Measurements from ENCODE around the gene ZRANB1.

DNA sequence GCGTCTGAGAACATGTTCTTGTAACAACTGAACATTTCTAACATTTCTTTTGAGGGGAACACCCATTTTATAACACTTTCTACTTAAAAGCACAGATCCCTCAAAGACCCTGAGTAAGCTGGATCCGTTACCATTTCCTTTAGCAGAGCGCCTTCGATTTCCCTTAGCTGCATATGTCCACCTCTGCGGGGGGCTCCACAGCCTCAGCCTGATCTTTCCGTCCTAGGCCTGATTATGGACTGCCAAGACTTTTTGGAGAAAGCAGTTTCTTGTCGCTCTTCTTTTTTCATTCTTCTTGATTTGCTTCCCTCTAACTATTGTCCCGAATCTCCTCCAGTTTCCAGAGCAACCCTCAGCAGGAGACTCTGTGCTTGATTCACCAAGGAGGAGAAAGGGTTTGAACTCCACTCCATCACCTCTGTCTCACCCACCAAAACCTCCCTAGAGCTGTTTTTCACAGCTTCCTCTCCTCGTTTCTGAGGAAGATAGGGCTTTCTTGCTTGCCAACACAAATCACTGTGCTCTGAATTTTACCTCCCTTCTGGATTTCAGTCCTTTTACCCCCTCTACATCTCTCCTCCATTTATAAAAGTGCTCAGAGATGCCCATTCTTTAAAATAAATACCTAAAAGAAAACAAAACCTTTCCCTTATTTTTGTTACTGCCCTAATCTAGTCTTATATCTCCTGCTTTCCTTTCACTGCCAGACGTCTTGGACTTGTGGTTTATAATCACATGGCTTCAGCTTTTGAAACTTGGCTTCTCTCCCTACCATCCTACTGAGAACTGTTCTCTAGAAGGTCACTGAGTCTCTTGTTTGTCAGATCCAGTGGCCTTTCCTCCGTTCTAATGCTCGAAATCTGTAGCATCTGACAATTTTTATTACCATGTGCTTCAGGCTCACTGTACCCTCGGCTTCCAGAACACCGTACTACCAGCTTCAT is 30.5 kb upstream of the ZRANB1 start:
- TF ChIP-seq, protein P1, sequence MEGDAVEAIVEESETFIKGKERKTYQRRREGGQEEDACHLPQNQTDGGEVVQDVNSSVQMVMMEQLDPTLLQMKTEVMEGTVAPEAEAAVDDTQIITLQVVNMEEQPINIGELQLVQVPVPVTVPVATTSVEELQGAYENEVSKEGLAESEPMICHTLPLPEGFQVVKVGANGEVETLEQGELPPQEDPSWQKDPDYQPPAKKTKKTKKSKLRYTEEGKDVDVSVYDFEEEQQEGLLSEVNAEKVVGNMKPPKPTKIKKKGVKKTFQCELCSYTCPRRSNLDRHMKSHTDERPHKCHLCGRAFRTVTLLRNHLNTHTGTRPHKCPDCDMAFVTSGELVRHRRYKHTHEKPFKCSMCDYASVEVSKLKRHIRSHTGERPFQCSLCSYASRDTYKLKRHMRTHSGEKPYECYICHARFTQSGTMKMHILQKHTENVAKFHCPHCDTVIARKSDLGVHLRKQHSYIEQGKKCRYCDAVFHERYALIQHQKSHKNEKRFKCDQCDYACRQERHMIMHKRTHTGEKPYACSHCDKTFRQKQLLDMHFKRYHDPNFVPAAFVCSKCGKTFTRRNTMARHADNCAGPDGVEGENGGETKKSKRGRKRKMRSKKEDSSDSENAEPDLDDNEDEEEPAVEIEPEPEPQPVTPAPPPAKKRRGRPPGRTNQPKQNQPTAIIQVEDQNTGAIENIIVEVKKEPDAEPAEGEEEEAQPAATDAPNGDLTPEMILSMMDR (conservative IDR thresholded peaks at IDR 0.05; ENCODE audit: low read depth in 2 of 2): no peak
- TF ChIP-seq EZH2 (IDR thresholded peaks at IDR 0.05; ENCODE audit: low read depth, unreplicated experiment): no peak
- TF ChIP-seq POLR2AphosphoS5 (IDR thresholded peaks at IDR 0.05; ENCODE audit: low read depth): no peak
- TF ChIP-seq EZH2phosphoT487 (IDR thresholded peaks at IDR 0.05; ENCODE audit: unreplicated experiment): no peak
- no peak for TF ChIP-seq REST (IDR thresholded peaks at IDR 0.05; ENCODE audit: unreplicated experiment)
- TF ChIP-seq STAT1 (IDR thresholded peaks at IDR 0.05; ENCODE audit: unreplicated experiment): no peak
- no peak for TF ChIP-seq ZNF331 (CRISPR knock-in tag; IDR thresholded peaks at IDR 0.05; ENCODE audit: low read depth)
- TF ChIP-seq, protein P2, sequence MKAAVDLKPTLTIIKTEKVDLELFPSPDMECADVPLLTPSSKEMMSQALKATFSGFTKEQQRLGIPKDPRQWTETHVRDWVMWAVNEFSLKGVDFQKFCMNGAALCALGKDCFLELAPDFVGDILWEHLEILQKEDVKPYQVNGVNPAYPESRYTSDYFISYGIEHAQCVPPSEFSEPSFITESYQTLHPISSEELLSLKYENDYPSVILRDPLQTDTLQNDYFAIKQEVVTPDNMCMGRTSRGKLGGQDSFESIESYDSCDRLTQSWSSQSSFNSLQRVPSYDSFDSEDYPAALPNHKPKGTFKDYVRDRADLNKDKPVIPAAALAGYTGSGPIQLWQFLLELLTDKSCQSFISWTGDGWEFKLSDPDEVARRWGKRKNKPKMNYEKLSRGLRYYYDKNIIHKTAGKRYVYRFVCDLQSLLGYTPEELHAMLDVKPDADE (IDR thresholded peaks at IDR 0.05): no peak
- no peak for TF ChIP-seq CREB1 (CRISPR knock-in tag; IDR thresholded peaks at IDR 0.05; ENCODE audit: low read depth)
- no peak for TF ChIP-seq ZNF462 (CRISPR knock-in tag; IDR thresholded peaks at IDR 0.05)
- TF ChIP-seq NANOG (IDR thresholded peaks at IDR 0.05; ENCODE audit: borderline replicate concordance): no peak
- TF ChIP-seq JUNB (IDR thresholded peaks at IDR 0.05; ENCODE audit: unreplicated experiment): no peak
